ENCODE measurements around the gene IRF9. TPM values are rescaled to one million over a fixed set of nuclear protein-coding genes. Genes with fewer than 3 reads are reported as not detected.

The IRF9 gene
- total and polyA plus RNA-seq, 2 of the 13 experiments (the other 11 are each of a cell fraction or from before 2014, with no cell fraction given), result 14.9 to 49.7 TPM

DNA sequence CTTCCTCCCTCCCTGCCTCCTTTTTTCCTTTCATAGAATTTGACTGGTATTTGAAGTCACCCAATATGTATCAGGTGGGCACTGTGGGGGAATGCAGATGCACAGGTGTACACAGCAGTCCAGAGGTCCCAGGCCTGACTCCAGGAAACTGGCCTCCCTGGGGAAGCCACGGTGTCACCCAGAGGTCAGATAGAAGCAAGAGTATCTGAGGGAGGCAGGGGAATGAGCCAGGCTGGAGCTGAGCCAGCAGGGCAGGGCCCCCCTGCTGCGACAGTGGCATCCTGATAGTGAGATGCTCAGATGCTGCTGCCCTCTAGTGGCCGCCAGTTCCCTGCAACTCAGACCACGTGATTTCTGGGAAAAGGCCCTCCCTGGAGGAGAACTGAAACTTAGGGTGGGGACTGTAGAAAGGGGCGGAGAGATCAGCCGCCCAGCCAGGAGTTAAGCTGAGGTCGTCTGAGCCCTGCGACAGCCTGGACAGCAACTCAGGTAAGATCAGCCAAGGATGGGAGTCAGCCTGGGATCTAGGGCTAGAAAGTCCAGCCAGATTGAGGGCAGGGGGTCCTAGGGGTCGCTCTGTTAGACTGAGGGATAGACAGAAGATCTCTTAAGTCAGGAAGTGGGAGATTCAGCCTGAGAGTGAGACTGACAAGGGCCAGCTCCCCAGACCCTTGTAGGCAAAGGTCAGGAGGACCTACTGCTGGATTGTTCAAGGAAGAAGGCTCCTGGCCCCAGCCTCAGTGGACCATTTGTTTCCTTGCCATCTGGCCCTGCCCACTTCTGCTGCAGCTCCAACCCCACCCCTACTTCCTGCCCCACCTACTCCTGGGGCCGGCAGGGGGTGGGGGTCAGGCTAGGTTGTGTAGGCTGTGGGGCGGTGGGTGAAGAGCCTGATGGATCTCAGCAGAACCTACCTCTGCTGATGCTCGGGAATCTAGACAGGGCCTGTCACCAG is at the start of gene IRF9 (continued):
- TF ChIP-seq JARID2 (CRISPR knock-in tag; IDR thresholded peaks at IDR 0.05; ENCODE audit: insufficient replicate concordance) (peak; percentile 94), KDM1A (CRISPR knock-in tag; IDR thresholded peaks at IDR 0.05) (peak; percentile 99), SYNCRIP (IDR thresholded peaks at IDR 0.05; ENCODE audit: insufficient read depth, low read depth, low read length) (no peak), CBFB (CRISPR knock-in tag; IDR thresholded peaks at IDR 0.05) (peak; percentile 94), ZNF510 (CRISPR knock-in tag; IDR thresholded peaks at IDR 0.05; ENCODE audit: low read depth) (no peak), JUNB (CRISPR knock-in tag; IDR thresholded peaks at IDR 0.05; ENCODE audit: borderline replicate concordance) (no peak), ZFP37 (CRISPR knock-in tag; IDR thresholded peaks at IDR 0.05; ENCODE audit: borderline replicate concordance) (peak; percentile 70; the same call in 1 of the 2 replicates), NFKB2 (CRISPR knock-in tag; IDR thresholded peaks at IDR 0.05; ENCODE audit: borderline replicate concordance) (peak; percentile 97), ZNF674 (CRISPR knock-in tag; IDR thresholded peaks at IDR 0.05; ENCODE audit: low read depth) (no peak), ZNF501 (CRISPR knock-in tag; IDR thresholded peaks at IDR 0.05) (peak; percentile 99), KDM3A (CRISPR knock-in tag; IDR thresholded peaks at IDR 0.05; ENCODE audit: low read depth) (peak; percentile 99), PRDM15 (CRISPR knock-in tag; IDR thresholded peaks at IDR 0.05) (peak; percentile 71; the same call in 1 of the 2 replicates), NFE2 (CRISPR knock-in tag; IDR thresholded peaks at IDR 0.05) (no peak), IRF2 (CRISPR knock-in tag; IDR thresholded peaks at IDR 0.05) (peak; percentile 100), ZNF329 (CRISPR knock-in tag; IDR thresholded peaks at IDR 0.05; ENCODE audit: low read depth) (peak; percentile 93)
- TF ChIP-seq, protein P1, sequence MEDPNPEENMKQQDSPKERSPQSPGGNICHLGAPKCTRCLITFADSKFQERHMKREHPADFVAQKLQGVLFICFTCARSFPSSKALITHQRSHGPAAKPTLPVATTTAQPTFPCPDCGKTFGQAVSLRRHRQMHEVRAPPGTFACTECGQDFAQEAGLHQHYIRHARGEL (CRISPR knock-in tag; IDR thresholded peaks at IDR 0.05), result no peak
- TF ChIP-seq, protein P2, sequence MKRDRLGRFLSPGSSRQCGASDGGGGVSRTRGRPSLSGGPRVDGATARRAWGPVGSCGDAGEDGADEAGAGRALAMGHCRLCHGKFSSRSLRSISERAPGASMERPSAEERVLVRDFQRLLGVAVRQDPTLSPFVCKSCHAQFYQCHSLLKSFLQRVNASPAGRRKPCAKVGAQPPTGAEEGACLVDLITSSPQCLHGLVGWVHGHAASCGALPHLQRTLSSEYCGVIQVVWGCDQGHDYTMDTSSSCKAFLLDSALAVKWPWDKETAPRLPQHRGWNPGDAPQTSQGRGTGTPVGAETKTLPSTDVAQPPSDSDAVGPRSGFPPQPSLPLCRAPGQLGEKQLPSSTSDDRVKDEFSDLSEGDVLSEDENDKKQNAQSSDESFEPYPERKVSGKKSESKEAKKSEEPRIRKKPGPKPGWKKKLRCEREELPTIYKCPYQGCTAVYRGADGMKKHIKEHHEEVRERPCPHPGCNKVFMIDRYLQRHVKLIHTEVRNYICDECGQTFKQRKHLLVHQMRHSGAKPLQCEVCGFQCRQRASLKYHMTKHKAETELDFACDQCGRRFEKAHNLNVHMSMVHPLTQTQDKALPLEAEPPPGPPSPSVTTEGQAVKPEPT (CRISPR knock-in tag; IDR thresholded peaks at IDR 0.05; ENCODE audit: low read depth), result peak; percentile 95
- TF ChIP-seq, protein P3, sequence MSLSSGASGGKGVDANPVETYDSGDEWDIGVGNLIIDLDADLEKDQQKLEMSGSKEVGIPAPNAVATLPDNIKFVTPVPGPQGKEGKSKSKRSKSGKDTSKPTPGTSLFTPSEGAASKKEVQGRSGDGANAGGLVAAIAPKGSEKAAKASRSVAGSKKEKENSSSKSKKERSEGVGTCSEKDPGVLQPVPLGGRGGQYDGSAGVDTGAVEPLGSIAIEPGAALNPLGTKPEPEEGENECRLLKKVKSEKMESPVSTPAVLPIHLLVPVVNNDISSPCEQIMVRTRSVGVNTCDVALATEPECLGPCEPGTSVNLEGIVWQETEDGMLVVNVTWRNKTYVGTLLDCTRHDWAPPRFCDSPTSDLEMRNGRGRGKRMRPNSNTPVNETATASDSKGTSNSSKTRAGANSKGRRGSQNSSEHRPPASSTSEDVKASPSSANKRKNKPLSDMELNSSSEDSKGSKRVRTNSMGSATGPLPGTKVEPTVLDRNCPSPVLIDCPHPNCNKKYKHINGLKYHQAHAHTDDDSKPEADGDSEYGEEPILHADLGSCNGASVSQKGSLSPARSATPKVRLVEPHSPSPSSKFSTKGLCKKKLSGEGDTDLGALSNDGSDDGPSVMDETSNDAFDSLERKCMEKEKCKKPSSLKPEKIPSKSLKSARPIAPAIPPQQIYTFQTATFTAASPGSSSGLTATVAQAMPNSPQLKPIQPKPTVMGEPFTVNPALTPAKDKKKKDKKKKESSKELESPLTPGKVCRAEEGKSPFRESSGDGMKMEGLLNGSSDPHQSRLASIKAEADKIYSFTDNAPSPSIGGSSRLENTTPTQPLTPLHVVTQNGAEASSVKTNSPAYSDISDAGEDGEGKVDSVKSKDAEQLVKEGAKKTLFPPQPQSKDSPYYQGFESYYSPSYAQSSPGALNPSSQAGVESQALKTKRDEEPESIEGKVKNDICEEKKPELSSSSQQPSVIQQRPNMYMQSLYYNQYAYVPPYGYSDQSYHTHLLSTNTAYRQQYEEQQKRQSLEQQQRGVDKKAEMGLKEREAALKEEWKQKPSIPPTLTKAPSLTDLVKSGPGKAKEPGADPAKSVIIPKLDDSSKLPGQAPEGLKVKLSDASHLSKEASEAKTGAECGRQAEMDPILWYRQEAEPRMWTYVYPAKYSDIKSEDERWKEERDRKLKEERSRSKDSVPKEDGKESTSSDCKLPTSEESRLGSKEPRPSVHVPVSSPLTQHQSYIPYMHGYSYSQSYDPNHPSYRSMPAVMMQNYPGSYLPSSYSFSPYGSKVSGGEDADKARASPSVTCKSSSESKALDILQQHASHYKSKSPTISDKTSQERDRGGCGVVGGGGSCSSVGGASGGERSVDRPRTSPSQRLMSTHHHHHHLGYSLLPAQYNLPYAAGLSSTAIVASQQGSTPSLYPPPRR (CRISPR knock-in tag; IDR thresholded peaks at IDR 0.05; ENCODE audit: borderline replicate concordance), result peak; percentile 66; the same call in 1 of the 2 replicates

Measured in HepG2 (cell line).